ENCODE data around the gene CD86. TPM values are rescaled to one million over a fixed set of nuclear protein-coding genes. Genes with fewer than 3 reads are reported as not detected.

The CD86 gene
- polyA plus RNA-seq, 2 of the 4 experiments (the other 2 are of a cell fraction): 0.12 TPM; not detected in 1

GRCh38 chr3:122123850-122124249 lies 68.7 kb downstream of the CD86 start:
- POLR2A ChIA-PET: no interaction called here
- Histone ChIP-seq H3K4me2 (no peak overlapping the region), H3K4me1 (no peaks in the 10 kb centered on the region), H3K27ac (no peak overlapping the region), H3K9me3 (0 out of 3 replicates have a peak, but pooled peaks cover 2% of the 10 kb centered on the region), H3K4me3 (no peak overlapping the region)
- TF ChIP-seq EHF (CRISPR knock-in tag; IDR thresholded peaks at IDR 0.05): no peak
- TF ChIP-seq RNF2 (IDR thresholded peaks at IDR 0.05; ENCODE audit: borderline replicate concordance, low read depth): no peak
- TF ChIP-seq HDAC2 (IDR thresholded peaks at IDR 0.05): no peak
- no peak for TF ChIP-seq MAZ (IDR thresholded peaks at IDR 0.05; ENCODE audit: borderline replicate concordance, low read depth, low read length)
- TF ChIP-seq NR3C1 (IDR thresholded peaks at IDR 0.05): no peak
- no peak for TF ChIP-seq RFX5 (IDR thresholded peaks at IDR 0.05)
- no peak for TF ChIP-seq RAD21 (conservative IDR thresholded peaks at IDR 0.05 in 1 of 2, IDR thresholded peaks at IDR 0.05 in 1 of 2)
- FAIRE-seq: no peak
- CTCF ChIA-PET: no interaction called here
- DNase-seq (ENCODE audit: low read depth in 1 of 2, low spot score in 1 of 2): no peak
- 6% methylated on average over 1 of the region's 1 CpG for WGBS (ENCODE audit: missing lambda C conversion rate)
- no peak for ATAC-seq

- no peak for FAIRE-seq
- Histone ChIP-seq H3K4me2 (no peak overlapping the region), H3K4me3 (no peak overlapping the region), H3K27ac (no peak overlapping the region), H3K4me1 (no peaks in the 10 kb centered on the region), H3K9me3 (no peaks in the 10 kb centered on the region)
- DNase-seq (ENCODE audit: low read depth in 1 of 2, low spot score in 1 of 2): no peak
- 17% methylated on average over 7 of the region's 7 CpGs for WGBS (ENCODE audit: missing lambda C conversion rate)
- ChIA-PET POLR2A (no interaction called here), CTCF (no interaction called here)
- ATAC-seq: no peak
- TF ChIP-seq CEBPB (IDR thresholded peaks at IDR 0.05) (no peak), MAZ (IDR thresholded peaks at IDR 0.05; ENCODE audit: borderline replicate concordance, low read depth, low read length) (no peak), EP300 (IDR thresholded peaks at IDR 0.05) (no peak), JUNB (IDR thresholded peaks at IDR 0.05) (no peak), USF2 (IDR thresholded peaks at IDR 0.05) (no peak), BHLHE40 (IDR thresholded peaks at IDR 0.05; ENCODE audit: low read depth, low read length) (no peak), CTCF (IDR thresholded peaks at IDR 0.05) (no peak), EHMT2 (IDR thresholded peaks at IDR 0.05; ENCODE audit: low read depth) (no peak), RNF2 (IDR thresholded peaks at IDR 0.05; ENCODE audit: borderline replicate concordance, low read depth) (no peak), JUN (IDR thresholded peaks at IDR 0.05) (no peak), SREBF2 (IDR thresholded peaks at IDR 0.05) (no peak), CHD4 (IDR thresholded peaks at IDR 0.05; ENCODE audit: borderline replicate concordance) (no peak), KDM5A (IDR thresholded peaks at IDR 0.05) (no peak), RARB (CRISPR knock-in tag; IDR thresholded peaks at IDR 0.05) (no peak)
- TF ChIP-seq, protein P1, sequence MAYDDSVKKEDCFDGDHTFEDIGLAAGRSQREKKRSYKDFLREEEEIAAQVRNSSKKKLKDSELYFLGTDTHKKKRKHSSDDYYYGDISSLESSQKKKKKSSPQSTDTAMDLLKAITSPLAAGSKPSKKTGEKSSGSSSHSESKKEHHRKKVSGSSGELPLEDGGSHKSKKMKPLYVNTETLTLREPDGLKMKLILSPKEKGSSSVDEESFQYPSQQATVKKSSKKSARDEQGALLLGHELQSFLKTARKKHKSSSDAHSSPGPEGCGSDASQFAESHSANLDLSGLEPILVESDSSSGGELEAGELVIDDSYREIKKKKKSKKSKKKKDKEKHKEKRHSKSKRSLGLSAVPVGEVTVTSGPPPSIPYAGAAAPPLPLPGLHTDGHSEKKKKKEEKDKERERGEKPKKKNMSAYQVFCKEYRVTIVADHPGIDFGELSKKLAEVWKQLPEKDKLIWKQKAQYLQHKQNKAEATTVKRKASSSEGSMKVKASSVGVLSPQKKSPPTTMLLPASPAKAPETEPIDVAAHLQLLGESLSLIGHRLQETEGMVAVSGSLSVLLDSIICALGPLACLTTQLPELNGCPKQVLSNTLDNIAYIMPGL (CRISPR knock-in tag; IDR thresholded peaks at IDR 0.05; ENCODE audit: borderline replicate concordance): no peak
- TF ChIP-seq, protein P2, sequence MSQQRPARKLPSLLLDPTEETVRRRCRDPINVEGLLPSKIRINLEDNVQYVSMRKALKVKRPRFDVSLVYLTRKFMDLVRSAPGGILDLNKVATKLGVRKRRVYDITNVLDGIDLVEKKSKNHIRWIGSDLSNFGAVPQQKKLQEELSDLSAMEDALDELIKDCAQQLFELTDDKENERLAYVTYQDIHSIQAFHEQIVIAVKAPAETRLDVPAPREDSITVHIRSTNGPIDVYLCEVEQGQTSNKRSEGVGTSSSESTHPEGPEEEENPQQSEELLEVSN (IDR thresholded peaks at IDR 0.05; ENCODE audit: borderline replicate concordance, low read depth): no peak
Observed at GRCh38 chr3:122132949-122133540, 77.9 kb downstream of the CD86 start.

Data from A549 (cell line).